Retina (tissue), 1 donor: ENCODE measurements around the gene CPED1.
"Not testable (repeated sequence)": the region's sequence is repeated elsewhere in the genome, so short reads cannot be mapped to it uniquely, and the experiment has no call there.

Experiments used
- DNase-seq: peaks from one replicate; pipeline ENCODE4 v3.0.0-alpha.2; 2016

The CPED1 gene

DNA sequence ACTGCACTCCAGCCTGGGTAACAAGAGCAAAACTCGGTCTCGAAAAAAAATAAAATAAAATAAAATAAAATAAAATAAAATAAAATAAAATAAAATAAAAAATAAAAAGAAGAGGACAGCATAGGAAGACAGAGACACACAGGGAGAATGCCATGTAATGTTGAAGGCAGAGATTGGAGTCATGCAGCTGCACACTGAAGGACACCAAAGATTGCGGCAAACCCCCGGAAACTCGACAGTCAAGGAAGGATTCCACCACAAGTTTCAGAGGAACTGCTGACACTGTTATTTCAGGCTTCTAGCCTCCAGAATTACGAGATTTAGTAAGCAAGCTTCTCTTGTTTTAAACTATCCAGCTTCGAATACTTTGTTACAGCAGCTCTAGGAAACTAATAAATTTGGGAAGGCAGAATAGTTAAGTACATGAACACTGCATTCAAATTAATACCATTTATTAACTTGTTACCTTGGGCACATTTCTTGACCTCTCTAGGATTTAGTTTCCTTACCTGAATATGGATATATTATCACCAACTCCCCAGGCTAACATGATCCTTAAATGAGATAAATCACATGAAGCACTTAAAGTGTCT, 9.5 kb downstream of the CPED1 start:
- DNase-seq: no peak

DNA sequence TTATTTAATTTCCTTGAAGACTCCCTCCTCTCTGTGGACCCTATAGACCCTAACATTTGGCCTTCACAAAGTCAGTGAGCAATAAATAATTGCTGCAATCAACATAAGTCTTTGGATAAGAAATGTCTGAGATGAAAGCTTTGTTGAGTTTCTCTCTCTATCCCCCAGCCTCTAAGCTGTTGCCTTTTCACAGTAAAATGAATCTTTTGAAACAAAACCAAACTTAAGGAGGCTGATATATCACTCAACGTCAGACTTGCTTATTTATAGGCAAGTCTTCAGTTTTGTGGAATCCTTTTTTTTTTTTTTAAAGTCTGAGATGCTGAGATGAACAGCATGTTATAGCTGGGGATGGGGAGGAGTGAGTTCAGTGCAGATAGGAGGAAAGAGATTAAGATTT, 10.0 kb downstream of the CPED1 start:
- no peak for DNase-seq

DNA sequence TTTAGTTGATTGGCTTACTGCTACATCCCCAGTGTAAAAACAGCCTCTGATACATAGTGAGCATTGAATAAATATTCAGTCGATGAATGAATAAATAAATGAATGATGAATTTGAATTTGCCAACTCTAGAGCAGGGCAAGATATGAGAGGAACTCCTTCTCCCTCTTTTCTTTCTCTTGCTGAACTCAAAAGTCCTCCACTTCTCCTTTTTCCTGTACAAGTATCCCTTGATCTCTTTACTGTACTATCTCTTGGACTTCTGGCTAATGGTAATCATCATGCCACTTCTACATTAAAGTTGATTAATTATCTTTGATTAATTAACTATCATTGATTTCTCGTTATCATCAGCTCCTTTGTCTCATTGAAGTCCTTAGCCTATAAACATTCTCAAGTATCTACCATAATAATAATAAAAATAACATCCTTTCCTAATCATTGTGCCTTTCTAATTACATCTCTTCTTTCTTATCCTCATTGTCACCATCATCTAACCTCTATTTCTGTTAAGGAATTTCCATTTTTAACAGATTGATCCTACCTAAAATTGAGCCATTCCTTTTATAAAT, 10.6 kb downstream of the CPED1 start:
- DNase-seq: no peak

DNA sequence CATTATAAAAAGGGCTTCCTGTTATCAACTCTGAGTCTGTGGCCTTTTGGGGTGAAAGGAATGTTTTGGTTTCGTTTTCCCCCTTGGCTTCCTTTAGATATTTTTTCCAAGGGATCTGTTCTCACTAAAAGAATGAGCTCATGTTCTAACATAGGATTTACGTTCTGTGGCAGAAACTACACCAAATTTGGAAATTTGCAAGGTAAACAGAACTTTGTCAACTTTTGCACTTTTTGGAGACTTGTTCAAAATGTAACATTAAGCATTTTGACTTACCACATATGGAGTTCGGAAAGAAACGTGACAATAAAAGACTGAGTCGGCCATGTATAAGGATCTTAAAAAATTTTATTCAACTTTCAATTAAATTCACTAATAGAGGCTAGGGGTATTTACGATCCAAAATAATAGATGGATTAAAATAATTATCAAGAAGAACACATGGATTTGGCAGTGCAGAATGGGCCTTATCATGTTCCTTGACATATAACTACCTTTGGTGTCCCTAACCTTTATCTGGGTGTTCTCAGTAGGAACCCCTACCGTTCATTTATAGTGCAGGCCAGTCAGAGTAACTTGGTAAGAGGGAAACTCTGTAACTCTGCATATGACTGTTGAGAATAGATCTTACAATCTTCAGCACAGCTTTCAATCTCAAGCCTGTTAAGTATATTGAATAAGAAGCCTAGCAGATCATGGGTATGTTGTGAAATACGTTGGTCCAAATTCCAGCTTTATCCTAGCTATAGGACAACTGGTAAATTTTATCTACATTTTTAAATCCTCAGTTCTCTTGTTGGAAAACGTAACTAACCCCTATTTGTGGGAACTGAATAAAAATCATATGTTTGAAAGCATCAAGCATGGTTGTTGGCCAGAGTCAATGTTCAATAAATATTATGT, 11.8 kb downstream of the CPED1 start:
- DNase-seq: no peak

DNA sequence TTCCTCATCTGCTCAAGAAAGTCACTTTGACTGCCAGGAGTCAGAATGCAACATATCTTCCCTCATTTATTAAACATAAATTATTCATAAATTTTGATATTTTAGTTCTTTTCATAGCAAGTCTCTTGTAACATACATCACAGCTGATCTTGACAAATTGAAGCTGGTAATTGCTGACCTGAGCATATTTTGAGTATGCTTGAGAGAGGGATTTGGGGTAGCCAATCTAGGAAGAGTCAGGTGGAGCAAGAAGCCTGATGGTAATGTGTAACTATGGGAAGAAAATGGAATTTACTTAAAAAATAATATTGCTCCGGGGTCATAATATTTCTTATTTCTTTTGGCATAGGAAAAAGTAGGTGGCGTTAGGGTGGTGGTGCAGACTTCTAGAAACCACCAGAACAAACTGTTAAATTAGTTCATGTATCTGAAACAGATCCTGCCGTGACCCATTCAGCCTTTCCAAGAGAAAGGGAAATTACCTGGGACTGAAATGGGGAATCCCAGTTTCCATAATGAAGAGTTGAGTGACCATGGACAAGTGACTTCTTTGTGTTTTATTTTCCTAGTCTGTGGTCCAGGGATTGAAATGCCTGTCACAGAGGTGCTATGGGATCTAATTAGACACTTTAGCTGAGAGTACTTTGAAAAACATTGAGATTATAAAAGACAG, 12.9 kb downstream of the CPED1 start:
- DNase-seq: no peak

DNA sequence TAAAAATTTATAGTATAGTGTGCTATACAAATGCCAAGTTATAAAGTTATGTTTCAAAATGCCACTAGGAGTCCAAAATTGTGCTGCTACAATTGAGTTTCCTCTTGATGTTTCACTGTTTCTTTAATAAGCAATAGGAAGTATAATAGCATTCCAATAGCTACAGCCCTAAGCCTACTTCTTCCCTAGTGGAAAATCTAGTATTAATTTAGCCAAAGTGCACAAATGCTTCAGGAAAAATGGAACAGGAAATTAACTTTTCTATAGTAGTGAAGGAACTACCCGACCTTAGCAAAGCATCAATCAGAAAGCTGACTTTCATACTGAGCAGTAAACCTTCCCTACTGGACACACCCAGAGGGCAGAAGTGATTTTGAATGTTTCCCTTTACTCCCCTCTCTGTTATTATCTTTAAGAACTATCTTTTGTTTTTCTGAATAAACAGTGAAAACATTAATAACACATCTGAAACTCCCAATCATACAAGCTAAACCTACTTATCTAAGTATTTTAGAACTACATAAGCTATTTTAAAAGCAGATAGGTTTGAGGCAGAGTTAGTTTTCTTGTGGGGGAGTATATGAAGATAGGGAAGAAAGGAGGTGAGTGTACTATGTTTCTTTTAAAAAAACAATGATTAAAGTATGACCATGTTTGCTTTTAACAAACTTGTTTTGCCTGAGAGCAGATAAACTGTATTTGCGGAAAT, 13.7 kb downstream of the CPED1 start:
- no peak for DNase-seq

DNA sequence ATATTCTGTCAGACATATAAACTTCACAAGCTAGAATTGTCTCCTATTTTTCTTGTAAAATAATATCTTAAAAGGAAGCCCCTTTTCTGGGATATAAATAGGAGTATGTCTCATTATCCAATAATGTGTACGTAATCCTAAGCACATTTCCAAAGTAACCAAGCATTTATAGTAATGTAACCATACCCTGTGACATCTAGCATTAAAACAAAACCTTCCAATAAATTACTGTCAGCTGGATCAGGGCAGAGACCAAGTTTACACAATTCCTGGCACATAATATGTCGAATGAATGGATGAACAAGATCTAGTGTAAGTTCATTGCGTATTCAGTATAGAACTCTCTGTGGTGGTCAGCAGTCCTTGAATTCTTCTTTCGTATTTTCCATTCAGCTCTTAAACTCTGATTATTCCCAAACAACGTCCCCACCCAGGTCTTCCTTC, 14.3 kb downstream of the CPED1 start:
- DNase-seq: no peak

DNA sequence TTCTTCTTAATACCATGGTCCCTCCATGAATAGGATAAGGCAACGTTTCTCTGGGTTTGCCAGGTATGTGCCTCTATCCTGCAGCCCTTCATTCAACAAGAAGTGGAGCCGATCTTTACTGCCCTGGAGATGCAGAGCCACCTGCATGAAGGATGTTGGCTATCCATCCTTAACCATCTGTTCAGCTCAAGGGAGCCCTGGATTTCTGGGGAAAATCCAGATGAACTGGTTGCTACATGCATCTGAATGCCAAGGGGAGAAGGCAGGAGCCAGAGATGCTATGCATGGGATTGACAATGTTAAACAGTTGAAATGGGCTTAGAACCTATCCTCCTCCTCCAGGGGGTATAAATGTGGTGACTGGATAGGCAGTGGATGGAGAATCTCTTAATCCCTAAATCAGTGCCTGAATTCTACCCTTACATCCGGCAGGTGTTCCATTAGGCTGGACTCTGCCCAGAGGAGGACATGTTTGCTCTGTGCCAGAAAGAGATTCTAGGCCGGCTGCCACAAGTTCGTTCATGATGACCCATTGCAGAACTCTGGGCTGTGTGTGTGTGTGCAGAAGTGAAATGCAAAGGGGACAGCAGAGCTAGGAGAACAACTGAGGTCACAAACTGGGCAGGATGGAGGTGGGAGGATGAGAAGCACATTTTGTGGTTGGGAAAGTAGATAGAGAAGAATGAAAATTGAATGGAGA, 15.6 kb downstream of the CPED1 start:
- no peak for DNase-seq

DNA sequence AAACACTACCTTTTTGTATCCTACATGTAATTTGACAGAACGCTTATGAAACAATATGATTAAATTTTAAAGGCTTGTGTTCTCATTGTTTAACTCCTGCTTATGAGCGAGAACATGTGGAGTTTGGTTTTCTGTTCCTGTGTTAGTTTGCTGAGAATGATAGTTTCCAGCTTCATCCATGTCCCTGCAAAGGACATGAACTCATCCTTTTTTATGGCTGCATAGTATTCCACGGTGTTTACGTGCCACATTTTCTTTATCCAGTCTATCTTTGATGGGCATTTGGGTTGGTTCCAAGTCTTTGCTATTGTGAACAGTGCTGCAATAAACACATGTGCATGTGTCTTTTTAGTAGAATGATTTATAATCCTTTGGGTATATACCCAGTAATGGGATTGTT, 16.5 kb downstream of the CPED1 start:
- not testable (repeated sequence) for DNase-seq

DNA sequence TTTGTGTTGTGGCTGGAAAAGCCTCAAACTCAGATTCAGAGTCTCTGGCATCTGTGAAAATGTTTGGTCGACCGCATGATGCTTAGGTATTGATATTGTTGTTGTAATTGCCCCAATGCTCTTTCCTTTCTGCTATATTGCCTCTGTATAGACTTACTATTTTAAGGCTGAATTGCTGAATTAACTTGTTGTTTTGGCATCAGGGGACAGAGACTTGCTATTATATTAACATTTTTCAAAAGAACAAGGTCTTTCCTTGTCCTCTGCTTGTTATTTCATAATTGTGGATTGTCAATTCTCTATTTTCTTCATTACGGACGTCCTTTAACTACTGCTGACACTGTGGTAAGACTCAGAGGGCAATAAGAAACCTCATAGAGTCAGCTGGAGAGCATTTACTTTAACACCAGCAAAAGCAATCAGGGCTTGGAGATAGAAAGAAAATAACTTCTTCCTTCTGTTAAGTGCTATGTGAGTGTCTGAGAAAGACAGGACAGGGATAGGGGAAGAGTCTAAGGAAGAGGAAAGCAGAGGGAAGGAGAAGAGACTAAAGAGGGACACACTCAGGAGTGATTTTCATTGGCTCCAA, 17.6 kb downstream of the CPED1 start:
- DNase-seq: no peak

DNA sequence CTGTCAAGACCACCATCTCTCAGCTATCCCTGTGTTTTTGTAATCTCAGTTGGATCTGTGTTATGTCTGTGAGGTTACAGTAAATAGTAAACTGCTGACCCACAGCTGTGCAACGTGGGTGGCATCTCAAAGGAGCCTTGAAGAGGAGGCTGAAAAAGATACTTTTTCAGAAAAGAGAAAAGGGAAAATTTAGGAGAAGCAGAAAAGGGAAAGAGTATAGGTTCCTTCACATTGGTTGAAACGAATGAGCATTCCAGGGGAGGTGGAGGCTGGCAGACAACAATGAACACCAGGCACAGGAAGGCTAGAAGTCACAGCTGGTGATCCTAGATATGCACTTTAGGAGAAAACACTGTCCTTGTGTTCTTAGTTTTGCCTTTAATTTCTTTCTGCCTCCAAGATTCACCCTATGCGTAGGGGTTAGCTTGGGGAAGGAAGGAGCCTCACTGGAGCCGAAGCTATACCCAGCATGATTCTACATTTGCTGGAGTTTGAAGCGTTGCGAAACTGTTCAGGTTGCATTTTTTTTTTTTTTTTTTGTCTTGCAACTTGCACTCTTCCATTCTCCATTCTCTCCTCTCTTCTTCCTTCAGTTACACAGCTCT, 18.3 kb downstream of the CPED1 start:
- DNase-seq: no peak

DNA sequence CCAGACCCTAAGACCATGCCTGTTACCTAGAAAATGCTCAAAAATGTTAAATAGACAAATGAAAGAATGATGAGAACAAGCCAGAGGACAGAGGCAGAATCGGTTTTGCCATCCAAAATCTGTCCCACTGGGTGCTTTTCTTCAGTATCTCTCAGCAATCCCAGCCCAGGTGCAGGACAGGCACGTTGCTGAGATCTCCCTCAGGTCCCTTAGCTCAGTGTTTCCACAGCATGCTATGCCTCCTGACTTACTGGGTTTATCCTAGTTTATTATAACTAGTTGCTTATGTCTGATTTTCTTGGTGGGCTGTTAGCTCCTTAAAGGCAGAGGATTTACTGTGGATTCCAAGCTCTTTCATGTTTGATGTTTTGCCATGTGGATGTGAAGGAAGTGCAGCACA, 20.3 kb downstream of the CPED1 start:
- DNase-seq: no peak

DNA sequence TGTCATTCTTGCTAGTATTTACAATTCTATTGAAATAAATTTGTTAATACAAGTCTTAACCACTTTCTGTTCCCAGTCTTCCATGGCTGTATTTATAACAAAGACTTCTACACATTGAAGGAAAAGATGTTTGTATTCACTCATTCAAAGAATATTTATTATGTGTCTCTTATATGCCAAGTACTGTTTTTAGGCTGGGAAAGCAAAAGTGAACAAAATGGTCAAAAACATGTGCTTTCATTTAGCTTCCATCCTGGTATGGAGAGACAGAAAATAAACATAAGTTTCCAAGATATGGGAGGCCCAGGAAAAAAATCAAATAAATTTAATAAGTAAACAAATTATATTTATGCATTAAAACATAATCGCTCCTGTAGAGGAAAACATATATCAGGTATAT, 22.9 kb downstream of the CPED1 start:
- no peak for DNase-seq

DNA sequence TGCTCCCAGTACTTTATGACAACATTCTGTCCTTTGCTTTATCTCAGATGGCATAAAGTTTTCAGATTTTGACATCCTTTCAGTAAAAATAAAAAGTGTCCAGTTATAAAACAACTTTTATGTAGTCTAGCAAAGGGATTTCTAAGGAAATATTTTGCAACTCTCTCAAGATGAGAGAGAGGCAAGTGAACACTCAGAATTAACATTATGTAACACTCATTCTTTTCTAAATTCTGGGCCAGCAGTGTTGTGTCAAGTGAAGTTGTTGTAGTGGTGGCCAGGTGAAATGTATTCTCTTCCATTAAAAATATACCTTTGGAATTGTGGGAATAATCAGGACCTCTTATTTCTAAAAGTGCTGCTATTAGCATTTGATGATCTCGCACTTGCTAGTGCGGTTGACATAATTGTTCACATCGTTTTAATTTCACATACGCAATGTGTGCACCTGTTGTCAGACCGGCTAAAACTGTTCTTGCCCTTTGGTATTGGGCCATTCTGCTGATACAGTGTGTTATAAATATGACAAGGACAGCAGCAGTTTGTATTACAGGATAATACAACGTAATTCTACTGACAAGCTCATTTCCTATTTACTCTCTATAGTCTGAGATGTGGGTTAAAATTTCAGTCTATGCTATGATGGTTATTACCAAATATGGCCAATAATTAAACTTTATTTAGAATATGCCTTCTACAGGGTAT, 23.8 kb downstream of the CPED1 start:
- no peak for DNase-seq

DNA sequence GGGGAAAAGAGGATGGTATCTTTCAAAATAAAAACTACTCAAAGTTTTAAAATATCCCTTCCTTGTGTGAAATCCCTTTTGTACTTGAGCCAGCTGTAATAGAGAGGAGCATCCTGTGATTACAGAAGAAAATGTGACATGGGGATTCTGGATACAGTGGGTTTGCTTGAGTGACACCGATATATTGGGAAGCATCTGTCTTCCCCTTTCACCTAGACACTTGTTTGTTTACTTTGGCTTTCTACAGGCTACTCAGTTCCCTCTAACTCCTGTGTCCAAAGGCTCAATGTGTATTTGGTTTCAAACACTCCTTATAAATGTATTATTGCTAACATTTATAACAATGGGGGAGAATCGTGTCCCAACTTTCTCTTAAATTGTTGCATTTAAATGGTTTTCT, 24.4 kb downstream of the CPED1 start:
- no peak for DNase-seq

DNA sequence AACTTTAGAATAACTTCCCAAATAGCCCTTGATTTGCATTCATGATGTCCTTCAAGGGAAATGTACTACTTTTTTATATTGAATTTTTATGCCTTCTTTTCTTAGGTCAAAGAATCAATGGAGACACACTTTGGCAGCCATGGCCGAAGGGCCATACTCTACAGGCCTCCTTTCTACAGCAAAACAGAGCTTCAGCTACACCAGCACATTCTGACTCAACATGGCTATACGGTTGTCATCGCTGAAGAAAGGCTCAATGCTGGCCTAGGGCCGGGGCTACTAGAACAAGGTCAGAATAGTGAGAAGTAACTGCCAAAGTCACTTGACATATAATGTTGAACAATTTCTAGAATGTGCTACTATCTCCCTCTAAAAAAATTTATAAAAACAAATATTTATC, 27.0 kb downstream of the CPED1 start:
- DNase-seq: no peak

DNA sequence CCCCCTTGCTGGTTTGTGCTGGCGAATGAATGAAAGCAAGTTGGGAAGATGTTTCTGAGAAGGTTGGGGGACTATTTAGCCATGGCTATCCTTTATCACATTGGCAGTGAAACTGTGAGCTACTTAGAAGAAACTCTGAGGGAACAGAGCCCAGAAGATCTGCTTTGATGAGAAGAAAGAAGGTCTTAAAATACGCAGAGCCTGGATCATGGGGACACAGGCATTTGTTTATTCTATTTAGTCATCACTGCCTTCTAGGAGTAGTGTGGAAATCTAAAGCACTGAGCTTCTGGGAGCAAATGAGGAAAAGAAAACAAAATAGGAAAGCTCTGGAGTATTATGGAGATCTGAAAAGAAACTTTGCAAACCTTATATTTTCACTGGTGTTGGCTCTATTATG, 28.5 kb downstream of the CPED1 start:
- no peak for DNase-seq

DNA sequence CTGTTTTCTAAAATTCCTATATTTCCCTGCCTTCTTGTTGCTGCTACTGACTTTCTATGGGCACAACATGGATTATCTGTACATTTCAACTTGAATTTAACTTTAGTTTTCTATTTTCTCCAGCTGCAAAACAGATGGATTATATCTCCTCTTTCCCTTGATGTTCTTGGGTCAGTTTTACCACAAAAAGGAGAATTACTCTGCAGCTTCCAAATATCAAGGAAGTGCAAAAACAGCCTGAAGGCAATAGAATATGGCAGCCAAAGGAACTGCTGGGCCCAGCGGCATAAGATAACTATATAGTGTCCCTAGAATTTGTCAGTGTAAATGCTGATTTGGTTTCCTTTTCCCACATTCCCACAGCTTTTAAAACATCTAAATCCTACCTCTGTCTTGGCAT, 29.1 kb downstream of the CPED1 start:
- no peak for DNase-seq

DNA sequence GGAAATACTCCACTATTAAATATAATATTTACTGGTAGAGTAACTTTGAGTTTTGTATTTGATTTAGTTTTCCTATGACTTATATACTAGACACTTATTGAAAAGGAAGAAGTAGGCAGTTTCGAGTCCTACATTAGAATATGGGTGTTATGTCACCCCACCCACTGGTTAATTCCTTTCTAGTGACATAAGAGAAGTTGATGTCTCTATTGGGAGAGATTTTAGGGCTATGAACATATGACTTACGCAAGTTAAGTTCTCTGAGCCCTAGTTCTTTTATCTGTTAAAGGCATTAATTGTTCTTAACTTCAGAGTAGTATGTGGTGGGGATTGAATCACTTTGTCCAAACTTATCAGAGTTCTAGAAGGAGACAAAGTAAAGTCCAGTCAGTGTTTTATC, 30.5 kb downstream of the CPED1 start:
- DNase-seq: no peak

DNA sequence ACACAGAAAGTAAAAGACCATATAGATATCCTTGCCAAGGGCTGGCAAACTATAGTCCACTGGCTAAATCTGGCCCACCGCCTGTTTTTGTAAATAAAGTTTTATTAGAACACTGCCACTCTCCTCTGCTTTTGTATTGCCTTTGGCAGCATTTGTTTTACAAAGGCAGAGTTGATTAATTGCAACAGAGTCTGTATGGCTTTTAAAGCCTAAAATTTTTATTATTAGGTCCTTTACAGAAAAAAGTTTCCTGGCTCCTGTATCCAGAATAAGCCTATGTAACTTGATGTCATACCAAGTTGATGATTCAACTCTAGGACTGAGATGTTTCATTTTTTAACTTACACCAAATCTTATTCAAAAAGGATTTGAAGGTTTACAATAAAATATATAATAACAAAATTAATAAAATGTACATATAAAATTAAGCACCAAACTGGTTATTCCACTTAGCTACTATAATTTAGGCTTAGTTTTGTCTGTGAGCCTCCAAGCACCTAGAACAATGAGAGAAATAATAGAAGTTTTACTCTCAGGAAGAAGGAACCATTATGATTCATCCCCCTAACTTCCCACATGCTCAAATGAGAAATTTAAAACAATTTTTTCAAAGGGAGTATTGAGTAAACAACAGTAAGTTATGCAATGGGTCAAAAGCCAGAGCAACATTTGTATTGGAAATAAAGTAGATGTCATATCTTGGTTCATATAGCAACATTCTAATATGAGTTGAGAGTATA, 31.9 kb downstream of the CPED1 start:
- DNase-seq: no peak
